Measurements from ENCODE around the gene TINCR.

DNA sequence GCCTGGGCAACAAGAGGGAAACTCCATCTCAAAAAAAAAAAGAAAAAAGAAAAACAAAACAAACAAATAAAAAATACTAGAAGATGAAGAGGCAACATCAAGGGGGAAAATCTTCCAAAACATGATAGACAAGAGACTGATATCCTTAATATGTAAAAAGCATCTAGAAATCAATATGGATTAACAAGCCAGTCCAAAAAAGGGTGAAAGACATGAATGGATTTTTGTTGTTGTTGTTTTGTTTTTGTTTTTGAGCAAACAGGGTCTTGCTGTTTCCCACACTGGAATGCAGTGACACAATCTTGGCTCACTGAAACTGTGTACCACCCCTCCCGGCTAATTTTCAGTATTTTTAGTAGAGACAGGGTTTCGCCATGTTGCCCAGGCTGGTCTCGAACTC, 4.0 kb upstream of the TINCR start:
- TF ChIP-seq, protein P1, sequence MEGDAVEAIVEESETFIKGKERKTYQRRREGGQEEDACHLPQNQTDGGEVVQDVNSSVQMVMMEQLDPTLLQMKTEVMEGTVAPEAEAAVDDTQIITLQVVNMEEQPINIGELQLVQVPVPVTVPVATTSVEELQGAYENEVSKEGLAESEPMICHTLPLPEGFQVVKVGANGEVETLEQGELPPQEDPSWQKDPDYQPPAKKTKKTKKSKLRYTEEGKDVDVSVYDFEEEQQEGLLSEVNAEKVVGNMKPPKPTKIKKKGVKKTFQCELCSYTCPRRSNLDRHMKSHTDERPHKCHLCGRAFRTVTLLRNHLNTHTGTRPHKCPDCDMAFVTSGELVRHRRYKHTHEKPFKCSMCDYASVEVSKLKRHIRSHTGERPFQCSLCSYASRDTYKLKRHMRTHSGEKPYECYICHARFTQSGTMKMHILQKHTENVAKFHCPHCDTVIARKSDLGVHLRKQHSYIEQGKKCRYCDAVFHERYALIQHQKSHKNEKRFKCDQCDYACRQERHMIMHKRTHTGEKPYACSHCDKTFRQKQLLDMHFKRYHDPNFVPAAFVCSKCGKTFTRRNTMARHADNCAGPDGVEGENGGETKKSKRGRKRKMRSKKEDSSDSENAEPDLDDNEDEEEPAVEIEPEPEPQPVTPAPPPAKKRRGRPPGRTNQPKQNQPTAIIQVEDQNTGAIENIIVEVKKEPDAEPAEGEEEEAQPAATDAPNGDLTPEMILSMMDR (IDR thresholded peaks at IDR 0.05; ENCODE audit: low read length), result no peak
- TF ChIP-seq EZH2 (optimal IDR thresholded peaks at IDR 0.05; ENCODE audit: low read depth, low read length) (no peak), EZH2phosphoT487 (IDR thresholded peaks at IDR 0.05; ENCODE audit: low read length) (no peak)
